Fibroblast of skin of right quadriceps (primary cell): Measurements from ENCODE around the gene ZNF438.
"Not testable (repeated sequence)": the region's sequence is repeated elsewhere in the genome, so short reads cannot be mapped to it uniquely, and the experiment has no call there.

Experiments used
- DNase-seq: peaks from one replicate; pipeline ENCODE4 v3.0.0-alpha.2; 2013

Gene ZNF438

GRCh38 chr10:30798646-30799185 lies 232.9 kb downstream of the ZNF438 start:
- DNase-seq = no peak

GRCh38 chr10:30795024-30795423 lies 236.6 kb downstream of the ZNF438 start:
- not testable (repeated sequence) for DNase-seq
